ENCODE measurements around the gene IPPK. TPM values are rescaled to one million over a fixed set of nuclear protein-coding genes. Genes with fewer than 3 reads are reported as not detected.

Gene IPPK
- total RNA-seq, 1 donor from 2014 or later, result 10.1 TPM

DNA sequence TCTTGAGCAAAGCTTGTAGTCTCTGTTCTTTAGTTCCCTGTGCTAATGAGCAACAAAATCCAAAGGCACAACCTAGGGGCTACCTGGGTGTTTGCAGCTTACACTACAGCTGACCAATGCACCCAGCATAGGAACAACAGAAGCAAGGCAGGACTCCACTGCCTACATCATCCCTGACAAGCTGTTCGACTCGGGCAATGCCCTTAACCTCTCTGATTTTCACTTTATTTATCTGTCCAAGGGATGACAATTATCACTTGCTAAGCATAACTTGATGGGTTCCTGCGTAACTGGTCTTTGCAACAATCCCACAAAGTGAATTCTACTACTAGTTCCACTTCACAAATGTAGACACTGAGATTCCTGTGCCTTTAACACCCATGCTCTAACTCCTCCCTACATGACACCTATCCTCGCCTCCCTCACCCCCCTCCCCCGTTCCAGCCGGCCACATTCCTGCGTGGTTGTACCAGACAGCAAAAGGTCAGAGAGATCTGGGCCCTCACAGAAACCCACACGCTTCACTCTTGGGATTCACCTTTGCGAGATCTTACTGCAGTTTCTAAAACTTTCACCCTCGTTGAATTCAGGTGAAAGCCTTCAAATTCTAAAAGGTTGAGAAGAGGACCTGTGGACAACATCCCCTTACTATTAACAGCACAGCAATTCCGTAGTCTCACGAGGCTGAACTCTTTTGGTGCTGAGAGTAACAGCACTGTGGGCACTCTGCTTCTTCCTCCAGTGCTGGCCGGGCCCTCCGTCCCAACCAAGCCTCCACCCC, 995 bp downstream of the IPPK start:
- Mint-ChIP-seq H3K4me3 (ENCODE audit: unreplicated experiment) (peak overlapping the region; percentile 95), H3K36me3 (ENCODE audit: low read depth, unreplicated experiment) (no peaks in the 10 kb centered on the region), H3K27ac (ENCODE audit: unreplicated experiment) (peak overlapping the region; percentile 80), H3K9me3 (ENCODE audit: unreplicated experiment) (no peaks in the 10 kb centered on the region), H3K4me1 (ENCODE audit: unreplicated experiment) (peaks cover 15% of the 10 kb centered on the region), H3K27me3 (ENCODE audit: unreplicated experiment) (peaks cover 16% of the 10 kb centered on the region)
- DNase-seq (ENCODE audit: low spot score), result peak; percentile 46
- TF ChIP-seq, protein P1, sequence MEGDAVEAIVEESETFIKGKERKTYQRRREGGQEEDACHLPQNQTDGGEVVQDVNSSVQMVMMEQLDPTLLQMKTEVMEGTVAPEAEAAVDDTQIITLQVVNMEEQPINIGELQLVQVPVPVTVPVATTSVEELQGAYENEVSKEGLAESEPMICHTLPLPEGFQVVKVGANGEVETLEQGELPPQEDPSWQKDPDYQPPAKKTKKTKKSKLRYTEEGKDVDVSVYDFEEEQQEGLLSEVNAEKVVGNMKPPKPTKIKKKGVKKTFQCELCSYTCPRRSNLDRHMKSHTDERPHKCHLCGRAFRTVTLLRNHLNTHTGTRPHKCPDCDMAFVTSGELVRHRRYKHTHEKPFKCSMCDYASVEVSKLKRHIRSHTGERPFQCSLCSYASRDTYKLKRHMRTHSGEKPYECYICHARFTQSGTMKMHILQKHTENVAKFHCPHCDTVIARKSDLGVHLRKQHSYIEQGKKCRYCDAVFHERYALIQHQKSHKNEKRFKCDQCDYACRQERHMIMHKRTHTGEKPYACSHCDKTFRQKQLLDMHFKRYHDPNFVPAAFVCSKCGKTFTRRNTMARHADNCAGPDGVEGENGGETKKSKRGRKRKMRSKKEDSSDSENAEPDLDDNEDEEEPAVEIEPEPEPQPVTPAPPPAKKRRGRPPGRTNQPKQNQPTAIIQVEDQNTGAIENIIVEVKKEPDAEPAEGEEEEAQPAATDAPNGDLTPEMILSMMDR (IDR thresholded peaks at IDR 0.05; ENCODE audit: unreplicated experiment), result no peak

DNA sequence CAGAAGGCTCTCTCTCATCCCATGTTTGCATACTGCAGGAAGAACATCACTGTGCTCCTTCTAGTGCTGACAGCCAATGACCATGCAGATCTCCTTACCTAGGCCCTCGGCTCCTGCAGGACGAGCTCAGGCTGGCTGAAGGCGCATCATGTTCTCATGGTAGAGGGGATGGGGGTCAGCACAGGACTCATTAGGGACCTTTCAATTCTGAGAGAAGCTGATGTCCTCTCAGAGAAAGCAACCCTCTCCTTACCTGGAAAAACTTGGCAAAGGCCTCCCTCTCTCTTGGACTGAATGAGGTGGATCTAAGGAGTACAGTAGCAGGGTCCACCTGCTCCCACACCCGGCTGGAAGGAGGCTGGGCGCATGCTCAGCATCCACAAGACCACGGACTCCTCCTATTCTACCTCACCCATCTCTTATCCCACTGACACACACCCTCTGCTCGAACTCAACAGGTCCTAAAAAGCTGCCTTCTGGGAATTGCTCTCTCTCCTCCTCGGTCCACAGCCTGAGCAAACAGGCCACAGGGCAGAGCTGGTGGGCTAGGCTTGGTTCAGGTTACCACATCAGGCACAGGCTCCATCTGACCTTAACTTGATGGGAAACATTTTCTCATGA, 2.9 kb downstream of the IPPK start:
- Mint-ChIP-seq H3K27ac (ENCODE audit: unreplicated experiment) (no peak overlapping the region), H3K9me3 (ENCODE audit: unreplicated experiment) (no peaks in the 10 kb centered on the region), H3K27me3 (ENCODE audit: unreplicated experiment) (peaks cover 16% of the 10 kb centered on the region), H3K36me3 (ENCODE audit: low read depth, unreplicated experiment) (no peaks in the 10 kb centered on the region), H3K4me1 (ENCODE audit: unreplicated experiment) (peaks cover 28% of the 10 kb centered on the region), H3K4me3 (ENCODE audit: unreplicated experiment) (peak overlapping the region; percentile 22)
- DNase-seq (ENCODE audit: low spot score), result no peak
- TF ChIP-seq, protein P1 (IDR thresholded peaks at IDR 0.05; ENCODE audit: unreplicated experiment), result no peak

DNA sequence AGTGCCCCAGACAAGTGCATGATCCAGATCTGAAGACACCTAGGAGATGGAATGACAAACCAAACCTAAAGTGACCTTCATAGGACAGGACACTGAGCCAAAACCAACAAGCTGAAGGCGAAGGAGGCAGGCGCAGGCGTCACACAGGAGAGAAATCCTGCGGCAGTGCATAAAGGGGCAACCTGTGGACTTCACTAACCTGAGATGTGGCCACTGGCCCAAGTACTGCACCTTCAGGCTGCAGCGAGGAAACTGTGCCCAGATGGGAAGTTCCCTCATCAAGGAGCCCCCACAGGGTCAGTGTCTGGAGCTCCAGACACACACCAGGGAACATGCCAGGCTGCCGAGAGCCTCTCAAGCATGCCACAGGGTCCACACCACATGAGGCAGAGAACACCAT, 3.7 kb downstream of the IPPK start:
- Mint-ChIP-seq H3K9me3 (ENCODE audit: unreplicated experiment) (no peaks in the 10 kb centered on the region), H3K36me3 (ENCODE audit: low read depth, unreplicated experiment) (no peaks in the 10 kb centered on the region), H3K27ac (ENCODE audit: unreplicated experiment) (peak overlapping the region; percentile 38), H3K4me3 (ENCODE audit: unreplicated experiment) (no peak overlapping the region), H3K27me3 (ENCODE audit: unreplicated experiment) (peaks cover 16% of the 10 kb centered on the region), H3K4me1 (ENCODE audit: unreplicated experiment) (peaks cover 35% of the 10 kb centered on the region)
- TF ChIP-seq, protein P1 (IDR thresholded peaks at IDR 0.05; ENCODE audit: unreplicated experiment), result no peak
- no peak for DNase-seq (ENCODE audit: low spot score)

DNA sequence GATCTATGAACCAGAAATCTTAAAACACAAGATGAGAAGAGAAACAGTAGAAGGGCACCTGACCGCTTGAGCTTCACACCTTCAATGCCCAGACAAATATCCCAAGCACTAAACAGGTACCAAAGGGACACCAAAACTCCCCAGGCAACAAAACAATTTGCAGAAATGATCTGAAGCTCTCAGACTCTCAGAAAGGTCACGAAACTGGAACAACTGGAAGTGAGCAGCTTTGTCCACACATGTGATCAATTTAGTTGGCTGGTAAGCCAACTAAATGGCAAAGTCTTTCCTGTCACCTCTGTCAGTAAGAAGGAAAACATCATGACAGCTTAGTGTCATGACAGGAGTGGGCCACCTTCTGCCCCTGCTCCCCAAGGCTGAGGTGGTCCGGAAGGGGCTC, 4.1 kb downstream of the IPPK start:
- Mint-ChIP-seq H3K9me3 (ENCODE audit: unreplicated experiment) (no peaks in the 10 kb centered on the region), H3K27me3 (ENCODE audit: unreplicated experiment) (peaks cover 16% of the 10 kb centered on the region), H3K4me3 (ENCODE audit: unreplicated experiment) (peak overlapping the region; percentile 26), H3K27ac (ENCODE audit: unreplicated experiment) (peak overlapping the region; percentile 55), H3K36me3 (ENCODE audit: low read depth, unreplicated experiment) (no peaks in the 10 kb centered on the region), H3K4me1 (ENCODE audit: unreplicated experiment) (peaks cover 38% of the 10 kb centered on the region)
- DNase-seq (ENCODE audit: low spot score), result no peak
- TF ChIP-seq, protein P1 (IDR thresholded peaks at IDR 0.05; ENCODE audit: unreplicated experiment), result no peak

Measured in endothelial cell (in vitro differentiated cells).